K562 (cell line): ENCODE data around the gene LLCFC1.

Experiments used
- CTCF ChIP-seq, 3 experiments: IDR thresholded peaks in 2 of 3; conservative IDR thresholded peaks in 1 of 3; 2 replicates each; pipeline ENCODE4 v1.5.1; 2011 to 2012; ENCODE audit warnings: low read length in 3 of 3, mild to moderate bottlenecking in 3 of 3, control low read depth in 2 of 3, improper control_type of control experiment in 1 of 3, inconsistent platforms in 1 of 3, low read depth in 1 of 3, mixed read lengths in 1 of 3, moderate library complexity in 1 of 3; ENCODE audit not compliant: insufficient read depth in 2 of 3
- IFI16 ChIP-seq: fragments of 250-450 bp; sonication (Bioruptor Pico); IDR thresholded peaks from 2 replicates; pipeline ENCODE4 v2.1.2; 2022; ENCODE audit warnings: mild to moderate bottlenecking, inconsistent platforms
- MTA3 ChIP-seq: fragments of 450-650 bp; formaldehyde crosslinking; IDR thresholded peaks from 2 replicates; pipeline ENCODE4 v1.6.1; 2017; ENCODE audit warnings: mild to moderate bottlenecking, borderline replicate concordance
- USF1 ChIP-seq: sonication (generic); formaldehyde crosslinking; IDR thresholded peaks from 2 replicates; pipeline ENCODE4 v1.9.0; 2022; ENCODE audit warnings: mild to moderate bottlenecking, missing genetic modification reagents
- TF ChIP-seq, protein P1 (sequence below): fragments of 450-650 bp; conservative IDR thresholded peaks from 2 replicates; pipeline ENCODE4 v1.6.1; 2016; ENCODE audit warnings: missing genetic modification characterization, low read depth, mild to moderate bottlenecking, control low read depth, missing compliant biosample characterization
- TF ChIP-seq, protein P2 (sequence below), 2 experiments: fragments of 450-650 bp; IDR thresholded peaks; 2 replicates each; pipeline ENCODE4 v1.6.1; 2018; ENCODE audit warnings: mild to moderate bottlenecking in 2 of 2, low read depth in 1 of 2; ENCODE audit not compliant: partially characterized antibody in 2 of 2

DNA sequence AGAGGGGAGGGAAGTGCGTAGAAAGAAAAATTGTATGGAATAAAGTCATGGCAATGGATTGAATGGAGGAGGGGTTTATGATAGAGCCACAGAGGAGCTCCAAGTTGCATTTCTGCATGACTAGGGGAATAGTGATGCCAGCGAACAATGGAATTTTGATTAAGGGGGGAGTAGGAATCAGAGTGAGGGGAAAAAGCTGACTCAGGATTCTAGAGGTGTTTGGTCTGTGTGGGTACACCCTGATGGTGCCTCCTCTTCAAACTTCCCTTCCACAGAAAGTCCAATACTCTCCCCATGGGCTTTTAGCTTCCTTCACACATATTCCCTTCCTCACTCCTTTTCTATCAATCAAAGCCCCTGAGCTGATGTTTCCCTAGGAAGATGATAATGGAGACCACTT, 24.7 kb downstream of the LLCFC1 start:
- TF ChIP-seq IFI16 (CRISPR knock-in tag), result no peak
- TF ChIP-seq, protein P1, sequence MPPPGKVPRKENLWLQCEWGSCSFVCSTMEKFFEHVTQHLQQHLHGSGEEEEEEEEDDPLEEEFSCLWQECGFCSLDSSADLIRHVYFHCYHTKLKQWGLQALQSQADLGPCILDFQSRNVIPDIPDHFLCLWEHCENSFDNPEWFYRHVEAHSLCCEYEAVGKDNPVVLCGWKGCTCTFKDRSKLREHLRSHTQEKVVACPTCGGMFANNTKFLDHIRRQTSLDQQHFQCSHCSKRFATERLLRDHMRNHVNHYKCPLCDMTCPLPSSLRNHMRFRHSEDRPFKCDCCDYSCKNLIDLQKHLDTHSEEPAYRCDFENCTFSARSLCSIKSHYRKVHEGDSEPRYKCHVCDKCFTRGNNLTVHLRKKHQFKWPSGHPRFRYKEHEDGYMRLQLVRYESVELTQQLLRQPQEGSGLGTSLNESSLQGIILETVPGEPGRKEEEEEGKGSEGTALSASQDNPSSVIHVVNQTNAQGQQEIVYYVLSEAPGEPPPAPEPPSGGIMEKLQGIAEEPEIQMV, result no peak
- TF ChIP-seq CTCF (IDR thresholded peaks at IDR 0.05 in 2 of 3, conservative IDR thresholded peaks at IDR 0.05 in 1 of 3; ENCODE audit: insufficient read depth in 2 of 3, low read depth in 1 of 3, low read length in 3 of 3), result no peak
- no peak for TF ChIP-seq USF1
- TF ChIP-seq, protein P2, sequence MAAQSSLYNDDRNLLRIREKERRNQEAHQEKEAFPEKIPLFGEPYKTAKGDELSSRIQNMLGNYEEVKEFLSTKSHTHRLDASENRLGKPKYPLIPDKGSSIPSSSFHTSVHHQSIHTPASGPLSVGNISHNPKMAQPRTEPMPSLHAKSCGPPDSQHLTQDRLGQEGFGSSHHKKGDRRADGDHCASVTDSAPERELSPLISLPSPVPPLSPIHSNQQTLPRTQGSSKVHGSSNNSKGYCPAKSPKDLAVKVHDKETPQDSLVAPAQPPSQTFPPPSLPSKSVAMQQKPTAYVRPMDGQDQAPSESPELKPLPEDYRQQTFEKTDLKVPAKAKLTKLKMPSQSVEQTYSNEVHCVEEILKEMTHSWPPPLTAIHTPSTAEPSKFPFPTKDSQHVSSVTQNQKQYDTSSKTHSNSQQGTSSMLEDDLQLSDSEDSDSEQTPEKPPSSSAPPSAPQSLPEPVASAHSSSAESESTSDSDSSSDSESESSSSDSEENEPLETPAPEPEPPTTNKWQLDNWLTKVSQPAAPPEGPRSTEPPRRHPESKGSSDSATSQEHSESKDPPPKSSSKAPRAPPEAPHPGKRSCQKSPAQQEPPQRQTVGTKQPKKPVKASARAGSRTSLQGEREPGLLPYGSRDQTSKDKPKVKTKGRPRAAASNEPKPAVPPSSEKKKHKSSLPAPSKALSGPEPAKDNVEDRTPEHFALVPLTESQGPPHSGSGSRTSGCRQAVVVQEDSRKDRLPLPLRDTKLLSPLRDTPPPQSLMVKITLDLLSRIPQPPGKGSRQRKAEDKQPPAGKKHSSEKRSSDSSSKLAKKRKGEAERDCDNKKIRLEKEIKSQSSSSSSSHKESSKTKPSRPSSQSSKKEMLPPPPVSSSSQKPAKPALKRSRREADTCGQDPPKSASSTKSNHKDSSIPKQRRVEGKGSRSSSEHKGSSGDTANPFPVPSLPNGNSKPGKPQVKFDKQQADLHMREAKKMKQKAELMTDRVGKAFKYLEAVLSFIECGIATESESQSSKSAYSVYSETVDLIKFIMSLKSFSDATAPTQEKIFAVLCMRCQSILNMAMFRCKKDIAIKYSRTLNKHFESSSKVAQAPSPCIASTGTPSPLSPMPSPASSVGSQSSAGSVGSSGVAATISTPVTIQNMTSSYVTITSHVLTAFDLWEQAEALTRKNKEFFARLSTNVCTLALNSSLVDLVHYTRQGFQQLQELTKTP (IDR thresholded peaks at IDR 0.05; ENCODE audit: low read depth in 1 of 2, partially characterized antibody in 2 of 2), result no peak
- TF ChIP-seq MTA3, result no peak
